C4-2B (cell line): ENCODE results near the gene SPACDR.
"Not testable (repeated sequence)": the region's sequence is repeated elsewhere in the genome, so short reads cannot be mapped to it uniquely, and the experiment has no call there.

ENCODE experiments used
- ZFX ChIP-seq: fragments of 450-650 bp; IDR thresholded peaks from 2 replicates; pipeline ENCODE4 v1.6.1; 2017
- TF ChIP-seq, protein P1 (sequence below): fragments of 450-650 bp; conservative IDR thresholded peaks from 2 replicates; pipeline ENCODE4 v1.5.1; 2017; ENCODE audit warnings: mild to moderate bottlenecking

DNA sequence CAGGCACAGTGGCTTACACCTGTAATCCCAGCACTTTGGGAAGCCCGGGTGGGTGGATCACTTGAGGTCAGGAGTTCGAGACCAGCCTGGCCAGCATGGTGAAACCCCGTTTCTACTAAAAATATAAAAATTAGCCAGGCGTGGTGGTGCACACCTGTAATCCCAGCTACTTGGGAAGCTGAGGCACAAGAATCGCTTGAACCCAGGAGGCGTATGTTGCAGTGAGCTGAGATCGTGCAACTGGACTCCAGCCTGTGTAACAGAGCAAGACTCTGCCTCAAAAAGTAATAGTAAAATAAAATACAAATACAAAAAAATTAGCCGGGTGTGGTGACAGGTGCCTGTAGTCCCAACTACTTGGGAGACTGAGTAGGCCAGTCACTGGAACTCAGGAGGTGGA is 25.3 kb downstream of the SPACDR start:
- TF ChIP-seq, protein P1, sequence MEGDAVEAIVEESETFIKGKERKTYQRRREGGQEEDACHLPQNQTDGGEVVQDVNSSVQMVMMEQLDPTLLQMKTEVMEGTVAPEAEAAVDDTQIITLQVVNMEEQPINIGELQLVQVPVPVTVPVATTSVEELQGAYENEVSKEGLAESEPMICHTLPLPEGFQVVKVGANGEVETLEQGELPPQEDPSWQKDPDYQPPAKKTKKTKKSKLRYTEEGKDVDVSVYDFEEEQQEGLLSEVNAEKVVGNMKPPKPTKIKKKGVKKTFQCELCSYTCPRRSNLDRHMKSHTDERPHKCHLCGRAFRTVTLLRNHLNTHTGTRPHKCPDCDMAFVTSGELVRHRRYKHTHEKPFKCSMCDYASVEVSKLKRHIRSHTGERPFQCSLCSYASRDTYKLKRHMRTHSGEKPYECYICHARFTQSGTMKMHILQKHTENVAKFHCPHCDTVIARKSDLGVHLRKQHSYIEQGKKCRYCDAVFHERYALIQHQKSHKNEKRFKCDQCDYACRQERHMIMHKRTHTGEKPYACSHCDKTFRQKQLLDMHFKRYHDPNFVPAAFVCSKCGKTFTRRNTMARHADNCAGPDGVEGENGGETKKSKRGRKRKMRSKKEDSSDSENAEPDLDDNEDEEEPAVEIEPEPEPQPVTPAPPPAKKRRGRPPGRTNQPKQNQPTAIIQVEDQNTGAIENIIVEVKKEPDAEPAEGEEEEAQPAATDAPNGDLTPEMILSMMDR = not testable (repeated sequence)
- not testable (repeated sequence) for TF ChIP-seq ZFX
